Measurements from ENCODE around the gene OSBPL9. TPM values are rescaled to one million over a fixed set of nuclear protein-coding genes. Genes with fewer than 3 reads are reported as not detected.

The OSBPL9 gene
- total RNA-seq, 1 experiment from 2014 or later, result 52.6 TPM

- no peak for TF ChIP-seq ZBTB33 (IDR thresholded peaks at IDR 0.05; ENCODE audit: extremely low read depth, insufficient replicate concordance, low read length)
- TF ChIP-seq JUND (IDR thresholded peaks at IDR 0.05), result no peak
- no peak for TF ChIP-seq ZNF274 (IDR thresholded peaks at IDR 0.05; ENCODE audit: low read depth, low read length)
- no peak for TF ChIP-seq EZH2 (IDR thresholded peaks at IDR 0.05)
- TF ChIP-seq ZFX (IDR thresholded peaks at IDR 0.05), result no peak
Measured at GRCh38 chr1:51669272-51669671, 52.4 kb downstream of the OSBPL9 start (continued).

DNA sequence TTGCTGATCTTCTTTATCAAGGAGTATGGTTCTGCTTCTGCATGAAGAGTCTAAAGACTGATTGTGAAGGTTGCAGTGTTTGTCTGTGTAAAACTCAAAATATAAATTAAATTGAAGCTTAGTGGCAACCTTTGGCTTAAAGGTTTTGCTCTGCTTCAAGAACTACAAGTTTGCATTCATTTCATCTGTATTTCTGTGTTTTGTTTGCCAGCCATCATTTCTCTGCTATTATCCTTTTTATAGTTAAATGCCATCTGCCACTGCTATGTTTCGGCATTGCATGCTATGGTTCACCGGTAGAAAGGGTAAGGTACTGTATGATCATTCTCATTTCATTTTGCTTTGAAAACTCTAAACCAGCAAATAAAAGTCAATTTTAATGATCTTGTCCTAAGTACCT is 52.9 kb downstream of the OSBPL9 start:
- CTCF ChIA-PET, result no interaction called here

More for the DNA sequence above, 52.9 kb downstream of the OSBPL9 start:
- Histone ChIP-seq H2AFZ (ENCODE audit: low read depth, low read length, poor library complexity, severe bottlenecking) (no peak overlapping the region), H3K27me3 (ENCODE audit: insufficient read depth, low read length) (no peaks in the 10 kb centered on the region), H3K4me2 (ENCODE audit: low read length) (no peak overlapping the region), H3K79me2 (ENCODE audit: insufficient read depth, low read length) (peaks cover 3% of the 10 kb centered on the region), H3K4me1 (ENCODE audit: control insufficient read depth in 1 of 2, insufficient read depth in 2 of 2, low read length in 2 of 2) (peaks cover 6 to 7% of the 10 kb centered on the region in 2 experiments; a peak in 2 of 4 replicates), H4K20me1 (ENCODE audit: insufficient read depth) (no peaks in the 10 kb centered on the region), H3K36me3 (ENCODE audit: control insufficient read depth in 1 of 2, insufficient read depth in 2 of 2, low read length in 2 of 2) (no peaks in the 10 kb centered on the region), H3K9ac (ENCODE audit: low read length) (no peak overlapping the region), H3K9me2 (ENCODE audit: insufficient read depth) (no peaks in the 10 kb centered on the region), H3K9me3 (ENCODE audit: control insufficient read depth in 1 of 2, insufficient read depth in 1 of 2, low read depth in 1 of 2, low read length in 2 of 2) (no peaks in the 10 kb centered on the region), H3K27ac (ENCODE audit: low read depth, low read length) (no peak overlapping the region), H3K4me3 (replicated peaks in 1 of 2; ENCODE audit: low read depth in 1 of 2, low read length in 2 of 2) (no peak overlapping the region)
- TF ChIP-seq JUND (IDR thresholded peaks at IDR 0.05) (no peak), ZFX (IDR thresholded peaks at IDR 0.05) (no peak), POLR2A (IDR thresholded peaks at IDR 0.05; ENCODE audit: borderline replicate concordance, extremely low read depth, insufficient read depth, insufficient read length) (no peak), SP1 (IDR thresholded peaks at IDR 0.05; ENCODE audit: low read depth) (no peak), CBX3 (IDR thresholded peaks at IDR 0.05; ENCODE audit: low read depth) (no peak), MAX (IDR thresholded peaks at IDR 0.05) (no peak), FOSL1 (IDR thresholded peaks at IDR 0.05; ENCODE audit: low read depth) (no peak), RAD21 (IDR thresholded peaks at IDR 0.05; ENCODE audit: low read depth) (no peak), ZBTB33 (IDR thresholded peaks at IDR 0.05; ENCODE audit: extremely low read depth, insufficient replicate concordance, low read length) (no peak), EZH2phosphoT487 (IDR thresholded peaks at IDR 0.05; ENCODE audit: borderline replicate concordance) (no peak), ELF1 (IDR thresholded peaks at IDR 0.05; ENCODE audit: borderline replicate concordance, low read depth) (no peak), EGR1 (IDR thresholded peaks at IDR 0.05; ENCODE audit: low read depth) (no peak), SIN3A (IDR thresholded peaks at IDR 0.05; ENCODE audit: low read depth) (no peak), CEBPB (IDR thresholded peaks at IDR 0.05; ENCODE audit: low read depth) (no peak)
- TF ChIP-seq, protein P1, sequence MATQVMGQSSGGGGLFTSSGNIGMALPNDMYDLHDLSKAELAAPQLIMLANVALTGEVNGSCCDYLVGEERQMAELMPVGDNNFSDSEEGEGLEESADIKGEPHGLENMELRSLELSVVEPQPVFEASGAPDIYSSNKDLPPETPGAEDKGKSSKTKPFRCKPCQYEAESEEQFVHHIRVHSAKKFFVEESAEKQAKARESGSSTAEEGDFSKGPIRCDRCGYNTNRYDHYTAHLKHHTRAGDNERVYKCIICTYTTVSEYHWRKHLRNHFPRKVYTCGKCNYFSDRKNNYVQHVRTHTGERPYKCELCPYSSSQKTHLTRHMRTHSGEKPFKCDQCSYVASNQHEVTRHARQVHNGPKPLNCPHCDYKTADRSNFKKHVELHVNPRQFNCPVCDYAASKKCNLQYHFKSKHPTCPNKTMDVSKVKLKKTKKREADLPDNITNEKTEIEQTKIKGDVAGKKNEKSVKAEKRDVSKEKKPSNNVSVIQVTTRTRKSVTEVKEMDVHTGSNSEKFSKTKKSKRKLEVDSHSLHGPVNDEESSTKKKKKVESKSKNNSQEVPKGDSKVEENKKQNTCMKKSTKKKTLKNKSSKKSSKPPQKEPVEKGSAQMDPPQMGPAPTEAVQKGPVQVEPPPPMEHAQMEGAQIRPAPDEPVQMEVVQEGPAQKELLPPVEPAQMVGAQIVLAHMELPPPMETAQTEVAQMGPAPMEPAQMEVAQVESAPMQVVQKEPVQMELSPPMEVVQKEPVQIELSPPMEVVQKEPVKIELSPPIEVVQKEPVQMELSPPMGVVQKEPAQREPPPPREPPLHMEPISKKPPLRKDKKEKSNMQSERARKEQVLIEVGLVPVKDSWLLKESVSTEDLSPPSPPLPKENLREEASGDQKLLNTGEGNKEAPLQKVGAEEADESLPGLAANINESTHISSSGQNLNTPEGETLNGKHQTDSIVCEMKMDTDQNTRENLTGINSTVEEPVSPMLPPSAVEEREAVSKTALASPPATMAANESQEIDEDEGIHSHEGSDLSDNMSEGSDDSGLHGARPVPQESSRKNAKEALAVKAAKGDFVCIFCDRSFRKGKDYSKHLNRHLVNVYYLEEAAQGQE (IDR thresholded peaks at IDR 0.05; ENCODE audit: low read depth), result no peak
- ATAC-seq, result no peak
- no TSS peak for BruUV-seq (replicated peaks)
- intact Hi-C loops (cut with micrococcal nuclease), result no loop called here
- ChIA-PET POLR2A (no interaction called here), RAD21 (ENCODE audit: low non-redundant PET in 1 of 2, low total read pairs in 2 of 2, uncharacterized antibody in 2 of 2, unreplicated experiment in 2 of 2) (no interaction called here)
- DNase-seq (ENCODE audit: low read depth, low spot score), result no peak
